Stimulated activated CD4-positive, alpha-beta T cell treated with anti-CD3 and anti-CD28 coated beads, Interleukin-12 subunit alpha, Interleukin-12 subunit beta, amount 100 ng/mL, for 4 hours (primary cell): ENCODE results near the gene GMPR.

Experiments used
- DNase-seq: peaks from one replicate; pipeline ENCODE4 v3.0.0-alpha.2; 2020

Gene GMPR

GRCh38 chr6:16334671-16335070 lies 96.3 kb downstream of the GMPR start:
- no peak for DNase-seq

- DNase-seq: no peak
These were observed 96.8 kb downstream of the GMPR start for GRCh38 chr6:16335176-16335575.

- no peak for DNase-seq
These were observed 97.8 kb downstream of the GMPR start for GRCh38 chr6:16336056-16336818.

DNA sequence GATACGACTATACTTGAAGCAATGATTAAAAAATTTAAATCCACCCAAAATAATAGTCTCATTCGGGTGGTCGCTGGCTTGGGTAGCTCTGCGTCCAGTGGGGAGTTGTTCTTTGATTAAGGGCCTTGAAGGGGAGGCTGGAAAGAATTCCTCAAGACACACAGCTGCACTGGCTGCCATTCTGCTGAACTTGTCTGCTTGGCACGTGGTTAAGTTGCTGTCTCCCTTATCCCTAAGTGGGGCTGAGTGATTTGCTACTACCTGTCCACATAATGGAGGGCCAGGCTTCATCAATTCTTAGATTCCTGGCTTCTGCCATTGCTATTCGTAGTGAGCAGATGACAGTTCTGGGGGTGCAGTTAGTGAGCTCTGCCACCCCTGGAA lies 98.5 kb downstream of the GMPR start:
- DNase-seq: no peak

DNA sequence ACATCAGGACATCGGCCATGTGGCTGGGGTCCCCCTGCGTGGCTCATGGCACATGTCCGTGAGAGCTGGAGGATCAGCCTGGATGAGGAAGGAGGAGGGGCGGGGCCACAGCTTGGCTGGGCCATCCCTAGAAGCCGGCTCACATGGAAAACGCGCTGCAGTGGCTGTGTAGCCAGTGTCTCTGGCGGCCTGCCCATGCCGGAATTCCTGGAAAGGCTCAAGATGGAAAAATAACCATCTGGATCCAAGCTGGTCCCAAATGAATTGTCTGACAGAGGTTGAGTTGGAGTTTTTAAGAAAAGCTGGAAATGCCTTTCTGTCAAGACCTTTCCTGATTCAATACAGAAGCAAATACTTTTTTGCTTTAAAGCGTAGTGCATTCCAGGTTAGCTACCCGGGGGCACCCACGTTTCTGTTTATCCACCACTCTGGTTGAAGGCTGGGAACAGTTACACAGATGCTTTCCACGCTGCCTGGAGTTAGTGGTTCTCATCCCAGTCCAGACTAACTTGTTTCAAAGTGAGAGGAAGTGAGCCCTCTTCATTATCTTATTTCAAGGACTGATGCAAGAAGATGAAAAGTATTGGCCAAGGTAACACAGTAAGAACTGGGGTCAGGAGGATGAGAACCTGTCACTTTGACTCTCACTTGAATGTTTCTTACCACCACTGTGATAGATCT lies 99.0 kb downstream of the GMPR start:
- DNase-seq: no peak

GRCh38 chr6:16338577-16339264 lies 100.3 kb downstream of the GMPR start:
- no peak for DNase-seq

DNA sequence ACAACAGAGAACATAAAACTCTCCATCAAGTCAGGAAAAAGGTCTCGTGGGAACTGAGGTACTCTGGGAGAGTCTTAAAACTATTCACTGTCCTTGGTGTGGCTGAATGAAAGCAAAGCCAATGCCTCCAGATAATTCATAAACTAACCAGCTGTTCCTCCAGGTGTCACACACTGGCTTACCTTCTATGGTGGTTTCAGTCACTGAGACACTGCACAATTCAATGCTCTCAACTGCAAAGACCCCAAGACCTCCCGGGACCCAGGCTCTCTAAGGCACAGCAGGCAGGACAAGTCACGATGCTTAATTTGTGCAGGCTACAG lies 100.8 kb downstream of the GMPR start:
- DNase-seq: no peak

DNA sequence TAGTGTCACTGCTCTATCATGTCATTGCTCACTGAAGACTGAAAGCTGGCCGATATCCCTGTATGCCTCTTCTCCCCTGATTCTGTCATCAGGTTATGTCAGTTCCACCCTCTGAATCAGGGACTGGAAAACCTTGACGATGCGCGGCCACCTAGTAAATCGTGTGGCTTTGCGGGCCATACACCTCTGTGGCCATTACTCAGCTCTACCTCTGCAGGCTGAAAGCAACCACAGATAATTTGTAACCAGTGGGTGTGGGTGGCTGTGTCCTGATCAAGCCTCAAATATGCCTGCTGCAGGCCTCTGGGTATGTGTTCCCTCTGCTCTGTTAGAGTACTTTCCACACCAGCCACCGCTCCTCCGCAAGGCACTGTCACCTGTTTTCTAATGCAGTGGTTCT lies 105.2 kb downstream of the GMPR start:
- no peak for DNase-seq

- no peak for DNase-seq
These were observed 106.4 kb downstream of the GMPR start for GRCh38 chr6:16344756-16345155.
